Measurements from ENCODE around the gene MCF2L. TPM values are rescaled to one million over a fixed set of nuclear protein-coding genes. Genes with fewer than 3 reads are reported as not detected.

The MCF2L gene
- total RNA-seq, 4 donors from 2014 or later = 25.0 to 103 (median 61.0) TPM

GRCh38 chr13:113061271-113061625, 92.2 kb downstream of the MCF2L start:
- H3K9me3 ChIP-seq = no peaks in the 10 kb centered on the region
- no peak for DNase-seq
- intact Hi-C loops (cut with DNase I; ENCODE audit: low total_unique reads) = no loop called here
- no peak for TF ChIP-seq CTCF (IDR thresholded peaks at IDR 0.05)
- no peak for TF ChIP-seq POLR2A (IDR thresholded peaks at IDR 0.05)
- H3K4me3 ChIP-seq = no peak overlapping the region
- H3K27ac ChIP-seq = no peak overlapping the region
- no peaks in the 10 kb centered on the region for H3K4me1 ChIP-seq
- H3K27me3 ChIP-seq = no peaks in the 10 kb centered on the region
- H3K36me3 ChIP-seq = no peaks in the 10 kb centered on the region

GRCh38 chr13:113061796-113062425, 92.9 kb downstream of the MCF2L start:
- Histone ChIP-seq H3K4me1 (no peaks in the 10 kb centered on the region), H3K27ac (no peak overlapping the region), H3K36me3 (no peaks in the 10 kb centered on the region), H3K9me3 (no peaks in the 10 kb centered on the region), H3K27me3 (no peaks in the 10 kb centered on the region), H3K4me3 (no peak overlapping the region)
- TF ChIP-seq CTCF (IDR thresholded peaks at IDR 0.05) = no peak
- TF ChIP-seq POLR2A (IDR thresholded peaks at IDR 0.05) = no peak
- no peak for DNase-seq
- intact Hi-C loops (cut with DNase I; ENCODE audit: low total_unique reads) = no loop called here

GRCh38 chr13:113062691-113063090, 93.7 kb downstream of the MCF2L start:
- intact Hi-C loops (cut with DNase I; ENCODE audit: low total_unique reads) = no loop called here
- Histone ChIP-seq H3K36me3 (no peaks in the 10 kb centered on the region), H3K4me1 (no peaks in the 10 kb centered on the region), H3K27me3 (no peaks in the 10 kb centered on the region), H3K9me3 (no peaks in the 10 kb centered on the region), H3K27ac (no peak overlapping the region), H3K4me3 (no peak overlapping the region)
- TF ChIP-seq POLR2A (IDR thresholded peaks at IDR 0.05) (no peak), CTCF (IDR thresholded peaks at IDR 0.05) (no peak)
- no peak for DNase-seq

- H3K27ac ChIP-seq = no peak overlapping the region
- no peaks in the 10 kb centered on the region for H3K9me3 ChIP-seq
- no peak overlapping the region for H3K4me3 ChIP-seq
- H3K27me3 ChIP-seq = no peaks in the 10 kb centered on the region
- H3K36me3 ChIP-seq = no peaks in the 10 kb centered on the region
- no peak for DNase-seq
- H3K4me1 ChIP-seq = no peaks in the 10 kb centered on the region
- intact Hi-C loops (cut with DNase I; ENCODE audit: low total_unique reads) = no loop called here
- TF ChIP-seq POLR2A (IDR thresholded peaks at IDR 0.05) (no peak), CTCF (IDR thresholded peaks at IDR 0.05) (no peak)
Measured at GRCh38 chr13:113063091-113063491, 94.1 kb downstream of the MCF2L start.

- H3K9me3 ChIP-seq = no peaks in the 10 kb centered on the region
- no peak overlapping the region for H3K27ac ChIP-seq
- TF ChIP-seq POLR2A (IDR thresholded peaks at IDR 0.05) = no peak
- no peak for TF ChIP-seq CTCF (IDR thresholded peaks at IDR 0.05)
- no peak overlapping the region for H3K4me3 ChIP-seq
- no peak for DNase-seq
- H3K36me3 ChIP-seq = no peaks in the 10 kb centered on the region
- intact Hi-C loops (cut with DNase I; ENCODE audit: low total_unique reads) = no loop called here
- no peaks in the 10 kb centered on the region for H3K4me1 ChIP-seq
- H3K27me3 ChIP-seq = no peaks in the 10 kb centered on the region
Measured at GRCh38 chr13:113064000-113064533, 95.1 kb downstream of the MCF2L start.
